Medulla oblongata (tissue), 1 donor: ENCODE results near the gene IGFBP6.

Experiments
- DNase-seq: peaks from one replicate; pipeline ENCODE4 v3.0.0-alpha.2; 2015; ENCODE audit errors: extremely low spot score

IGFBP6 gene

GRCh38 chr12:53115891-53116648, 18.6 kb downstream of the IGFBP6 start:
- DNase-seq: no peak

GRCh38 chr12:53118751-53119300, 21.4 kb downstream of the IGFBP6 start:
- no peak for DNase-seq

- no peak for DNase-seq
These were observed 23.4 kb downstream of the IGFBP6 start for GRCh38 chr12:53120685-53121525.

GRCh38 chr12:53122961-53123468, 25.5 kb downstream of the IGFBP6 start:
- no peak for DNase-seq

GRCh38 chr12:53123578-53124351, 26.3 kb downstream of the IGFBP6 start:
- no peak for DNase-seq

GRCh38 chr12:53124352-53124723, 26.9 kb downstream of the IGFBP6 start:
- no peak for DNase-seq

DNA sequence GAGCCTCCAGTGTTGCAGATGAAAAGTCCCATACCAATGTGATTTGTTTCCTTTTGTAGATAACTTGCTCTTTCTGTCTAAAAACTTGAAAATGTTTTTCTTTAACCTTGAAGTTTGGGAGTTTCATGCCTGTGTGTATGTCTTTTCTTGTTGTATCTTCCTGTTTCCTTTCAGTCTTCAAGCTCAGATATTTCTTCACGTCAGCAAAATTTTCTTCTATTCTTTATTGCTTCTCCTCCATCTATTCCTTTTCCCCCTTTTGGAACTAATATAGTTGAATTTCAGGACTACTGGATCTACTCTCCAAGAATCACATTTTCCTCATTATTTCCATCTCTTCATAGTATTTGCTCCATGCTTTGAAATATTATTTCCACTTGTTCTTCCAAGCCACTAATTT, 29.7 kb downstream of the IGFBP6 start:
- DNase-seq: no peak

GRCh38 chr12:53128780-53129569, 31.5 kb downstream of the IGFBP6 start:
- DNase-seq: no peak

DNA sequence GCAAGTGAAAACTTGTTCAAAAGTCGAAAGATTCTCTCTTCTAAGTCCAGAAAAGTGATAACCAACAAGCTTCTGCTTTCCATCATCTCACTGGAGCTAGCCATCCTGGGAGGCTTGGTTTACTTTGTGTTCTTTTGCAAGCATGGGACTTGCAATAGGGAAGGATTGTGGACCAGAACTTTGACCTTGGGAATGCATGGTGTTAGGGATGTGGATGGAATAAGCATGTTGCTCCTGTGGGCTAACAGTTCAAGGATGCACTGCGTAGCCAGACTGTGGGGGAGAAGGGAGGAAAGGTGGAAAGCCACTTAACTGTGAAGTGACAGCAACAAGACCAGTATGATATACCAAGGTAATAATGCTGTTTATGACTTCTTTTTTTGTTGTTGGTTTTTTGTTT, 34.4 kb downstream of the IGFBP6 start:
- no peak for DNase-seq

DNA sequence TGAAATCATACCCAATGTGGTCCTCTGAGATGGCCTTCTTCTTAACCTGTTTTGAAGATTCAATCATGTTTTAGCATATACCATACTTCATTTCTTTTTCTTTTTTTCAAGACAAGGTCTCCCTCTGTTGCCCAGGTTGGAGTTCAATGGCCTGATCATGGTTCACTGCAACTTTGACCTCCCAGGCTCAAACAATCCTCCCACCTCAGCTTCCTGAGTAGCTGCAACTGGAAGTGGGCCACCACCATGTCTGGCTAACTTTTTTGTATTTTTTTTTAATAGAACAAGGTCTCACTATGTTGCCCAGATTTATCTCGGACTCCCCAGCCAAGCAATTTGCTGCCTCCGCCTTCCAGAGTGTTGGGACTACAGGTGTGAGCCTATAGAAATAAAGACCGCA, 36.3 kb downstream of the IGFBP6 start:
- DNase-seq: no peak

DNA sequence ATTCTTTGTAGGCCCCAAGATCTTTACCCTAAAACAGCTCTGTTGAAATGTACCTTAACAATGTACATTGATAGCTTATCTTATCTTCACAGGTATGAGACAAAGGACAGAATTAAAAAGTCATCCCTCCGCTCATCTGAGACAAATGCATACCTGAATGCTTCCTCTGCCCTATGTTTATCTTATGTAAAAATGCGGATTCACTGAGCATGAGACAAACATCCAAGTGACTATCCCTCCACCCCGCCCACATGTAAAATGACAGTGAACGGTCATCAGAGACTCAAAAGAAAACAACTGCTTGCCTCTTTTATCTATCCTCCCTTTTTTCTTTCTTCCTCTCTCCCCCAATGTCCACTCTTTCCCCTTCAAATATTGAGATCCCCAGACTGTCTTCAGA, 45.9 kb downstream of the IGFBP6 start:
- no peak for DNase-seq

DNA sequence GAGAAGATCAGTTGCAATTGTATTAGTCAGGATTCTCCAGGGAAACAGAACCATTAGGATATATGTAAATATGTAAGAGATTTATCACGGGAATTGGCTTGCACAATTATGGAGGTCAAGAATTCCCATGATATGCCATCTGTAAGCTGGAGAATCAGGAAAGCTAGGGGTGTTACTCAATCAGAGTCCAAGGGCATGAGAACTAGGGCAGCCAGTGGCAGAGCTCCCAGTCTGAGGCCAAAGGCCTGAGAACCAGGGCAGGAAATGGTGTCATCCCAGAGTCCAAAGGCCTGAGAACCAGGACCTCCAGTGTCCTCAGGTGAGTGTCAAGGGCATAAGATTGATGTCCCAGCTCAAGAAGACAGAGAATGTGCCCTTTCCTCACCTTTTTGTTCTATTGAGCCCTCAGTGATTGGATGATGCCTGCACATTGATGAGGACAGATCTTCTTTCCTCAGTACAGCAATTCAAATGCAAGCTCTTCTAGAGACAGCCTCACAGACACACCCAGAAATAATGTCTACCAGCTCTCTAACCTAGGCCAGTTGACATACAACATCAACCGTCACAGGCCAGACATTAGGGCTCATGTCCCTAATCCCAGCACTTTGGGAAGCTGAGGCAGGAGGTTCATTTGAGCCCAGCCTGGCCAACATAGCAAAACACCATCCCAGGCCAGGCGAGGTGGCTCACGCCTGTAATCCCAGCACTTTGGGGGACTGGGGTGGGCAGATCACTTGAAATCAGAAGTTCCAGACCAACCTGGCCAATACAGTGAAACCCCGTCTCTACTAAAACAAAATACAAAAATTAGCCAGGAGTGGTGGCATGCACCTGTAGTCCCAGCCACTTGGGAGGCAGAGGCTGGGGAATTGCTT, 48.2 kb downstream of the IGFBP6 start:
- no peak for DNase-seq

- no peak for DNase-seq
These were observed 49.7 kb downstream of the IGFBP6 start for GRCh38 chr12:53147181-53147580.

DNA sequence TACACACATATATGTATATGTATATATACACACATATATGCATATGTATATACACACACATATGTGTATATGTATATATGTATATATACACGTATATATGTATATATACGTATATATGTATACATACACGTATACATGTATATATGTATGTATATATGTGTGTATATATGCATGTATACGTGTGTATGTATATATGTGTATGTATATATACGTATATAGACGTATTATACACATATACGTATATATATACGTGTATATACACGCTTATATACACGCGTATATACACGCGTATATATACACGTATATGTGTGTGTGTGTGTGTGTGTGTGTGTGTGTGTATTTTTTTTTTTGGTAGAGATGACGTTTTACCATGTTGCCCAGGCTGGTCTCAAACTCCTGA, 50.2 kb downstream of the IGFBP6 start:
- no peak for DNase-seq

- no peak for DNase-seq
These were observed 53.6 kb downstream of the IGFBP6 start for GRCh38 chr12:53151039-53151438.
